HG02642 (cell line): ENCODE measurements around the gene FEM1A.
"Not testable (repeated sequence)": the region's sequence is repeated elsewhere in the genome, so short reads cannot be mapped to it uniquely, and the experiment has no call there.

Source experiments
- ATAC-seq: cut with Tn5 transposase; IDR thresholded peaks from one replicate; pipeline ENCODE4 v1.9.1; 2021; ENCODE audit warnings: mild to moderate bottlenecking; ENCODE audit not compliant: unreplicated experiment, poor library complexity

The FEM1A gene

DNA sequence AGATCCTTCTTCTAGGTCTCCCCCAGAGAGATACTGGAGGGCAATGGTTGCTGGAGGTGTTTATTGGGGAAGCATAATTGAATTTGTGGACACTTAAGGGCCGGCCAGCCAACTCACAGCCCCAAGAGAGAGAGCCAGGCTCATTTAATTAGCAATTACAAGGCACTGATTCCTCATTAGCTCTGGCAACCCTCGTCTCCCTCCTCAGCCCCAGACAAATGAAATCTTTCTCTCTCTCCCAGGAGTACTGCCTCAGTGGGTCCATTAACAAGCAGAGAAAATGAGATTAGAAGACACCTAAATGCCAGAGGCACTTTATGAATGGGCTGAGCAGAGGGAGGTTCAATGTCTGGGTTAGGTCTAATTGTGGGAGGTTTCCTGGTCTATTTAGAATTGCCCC, 19.0 kb upstream of the FEM1A start:
- ATAC-seq, result no peak

DNA sequence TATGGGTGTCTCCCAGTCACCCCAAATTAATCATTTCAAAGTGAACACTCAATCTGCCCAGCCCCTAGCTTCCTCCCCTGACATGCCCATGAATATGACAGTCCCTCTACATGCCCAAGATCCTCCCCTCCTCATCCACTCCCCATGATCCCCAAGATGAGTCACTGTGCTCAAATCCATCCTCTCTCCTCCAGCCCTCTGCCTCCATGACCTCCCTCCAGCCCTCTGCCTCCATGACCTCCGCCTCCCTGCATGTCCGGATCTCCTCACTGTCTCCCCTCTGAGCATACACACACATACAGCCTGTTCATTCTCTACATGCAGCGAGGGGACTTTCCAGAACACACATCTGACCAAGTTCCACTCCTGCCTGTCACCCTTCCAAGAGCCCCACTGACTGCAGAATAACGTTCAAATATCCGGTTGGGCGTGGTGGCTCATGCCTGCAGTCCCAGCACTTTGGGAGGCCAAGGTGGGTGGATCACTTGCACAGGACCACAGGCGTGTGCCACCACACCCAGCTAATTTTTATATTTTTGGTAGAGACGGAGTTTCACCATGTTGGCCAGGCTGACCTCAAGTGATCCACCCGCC, 18.4 kb upstream of the FEM1A start:
- no peak for ATAC-seq

DNA sequence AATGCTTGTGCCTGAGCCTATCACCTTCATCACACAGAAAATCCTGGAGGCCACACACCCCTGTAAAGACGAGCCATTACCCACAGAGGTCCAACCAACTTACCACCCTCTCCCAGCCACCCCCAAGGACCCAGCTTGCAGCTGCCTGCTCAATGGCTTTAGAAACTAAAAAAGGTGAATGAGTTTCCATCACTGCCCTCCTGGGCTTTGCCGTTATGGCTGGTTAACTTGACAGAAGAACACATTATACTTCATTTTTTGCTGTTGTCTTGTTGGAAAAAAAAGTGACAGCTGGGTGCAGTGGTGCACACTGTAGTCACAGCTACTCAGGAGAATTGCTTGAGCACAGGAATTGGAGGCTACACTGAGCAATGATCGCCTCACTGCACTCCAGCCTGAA, 17.4 kb upstream of the FEM1A start:
- ATAC-seq, result no peak

DNA sequence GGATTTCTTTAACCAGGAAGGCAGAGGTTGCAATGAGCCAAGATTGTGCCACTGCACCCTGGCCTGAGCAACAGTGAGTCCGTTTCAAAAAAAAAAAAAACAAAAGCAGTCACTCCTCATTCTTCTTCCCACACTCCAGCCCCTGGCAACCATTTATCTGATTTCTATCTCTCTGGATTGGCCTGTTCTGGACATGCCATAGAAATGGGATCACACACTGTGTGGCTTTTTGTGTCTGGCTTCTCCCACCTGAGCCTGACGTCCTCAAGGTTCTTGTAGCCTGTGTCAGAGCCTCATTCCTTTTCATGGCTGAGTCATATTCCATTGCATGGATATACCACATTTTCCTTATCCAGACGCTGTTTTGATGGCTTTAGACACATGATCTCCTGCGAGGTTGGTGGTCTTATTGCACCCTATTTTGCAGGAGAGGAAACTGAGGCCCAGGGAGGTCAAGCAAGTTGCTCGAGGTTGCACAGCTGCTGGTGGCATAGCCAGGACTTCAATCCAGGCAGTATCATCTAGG, 15.8 kb upstream of the FEM1A start:
- no peak for ATAC-seq

DNA sequence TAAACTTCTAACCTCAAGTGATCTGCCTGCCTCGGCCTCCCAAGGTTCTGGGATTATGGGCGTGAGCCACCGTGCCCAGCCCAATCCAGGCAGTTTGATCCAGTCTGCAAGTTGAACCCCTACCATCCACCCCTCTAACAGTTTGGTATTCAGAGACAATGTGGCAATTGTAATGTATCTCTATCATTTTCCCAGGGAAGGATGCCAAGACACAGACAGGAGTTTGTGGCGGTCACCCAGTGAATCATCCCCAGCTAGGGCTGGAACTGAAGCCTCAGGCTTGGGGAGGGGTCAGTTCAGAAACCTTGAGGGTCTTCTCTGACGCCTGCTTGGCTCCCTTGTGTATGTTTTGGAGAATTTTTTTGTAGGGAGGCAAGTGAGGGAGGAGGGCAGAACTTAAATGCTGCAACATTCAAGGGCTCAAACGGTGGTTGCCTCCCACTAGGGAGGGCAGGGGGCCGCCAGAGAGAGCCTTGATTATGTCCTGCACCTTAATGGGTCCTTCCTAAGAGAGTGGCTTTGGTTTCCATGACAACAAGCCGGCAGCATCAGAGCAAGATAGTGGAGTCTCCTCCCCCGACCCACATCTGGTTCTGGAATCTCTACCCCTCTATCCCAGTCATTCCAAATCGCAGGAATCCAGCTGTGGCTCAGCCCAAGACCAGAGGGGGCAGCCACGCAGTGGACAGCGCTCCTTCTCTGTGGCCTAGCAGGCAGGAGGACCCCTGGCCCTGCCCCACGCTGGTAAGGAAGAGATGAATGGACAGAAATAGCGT, 14.9 kb upstream of the FEM1A start:
- no peak for ATAC-seq

DNA sequence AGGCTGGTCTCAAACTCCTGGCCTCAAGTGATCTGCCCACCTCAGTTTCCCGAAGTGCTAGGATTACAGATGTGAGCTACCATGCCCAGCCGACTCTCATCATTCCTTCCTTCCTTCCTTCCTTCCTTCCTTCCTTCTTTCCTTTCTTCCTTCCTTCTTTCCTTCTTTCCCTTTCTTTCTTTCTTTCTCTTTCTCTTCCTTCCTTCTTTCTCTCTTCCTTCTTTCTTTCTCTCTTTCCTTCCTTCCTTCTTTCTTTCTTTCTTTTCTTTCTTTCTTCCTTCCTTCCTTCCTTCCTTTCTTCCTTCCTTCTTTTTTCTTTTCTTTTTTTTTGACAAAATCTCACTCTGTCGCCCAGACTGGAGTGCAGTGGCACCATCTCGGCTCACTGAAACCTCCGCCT, 13.4 kb upstream of the FEM1A start:
- ATAC-seq, result not testable (repeated sequence)

DNA sequence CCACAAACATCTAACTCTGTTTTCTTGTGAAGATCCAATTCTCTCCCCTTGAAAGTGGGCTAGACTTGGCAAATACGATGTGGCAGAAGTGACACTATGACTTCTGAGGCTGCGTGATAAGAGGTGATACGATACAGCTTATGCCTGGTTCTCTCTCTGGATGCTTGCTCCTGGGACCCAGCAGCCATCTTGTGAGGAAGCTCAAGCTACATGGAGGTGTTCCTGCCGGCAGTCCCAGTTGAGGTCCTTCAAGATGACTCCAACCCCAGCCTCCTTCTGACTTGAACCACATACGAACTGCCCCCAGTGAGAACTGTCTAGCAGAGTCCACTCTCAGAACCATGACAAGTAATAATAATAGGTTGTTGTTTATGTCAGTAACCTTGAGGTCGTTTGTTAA, 10.7 kb upstream of the FEM1A start:
- ATAC-seq, result no peak

DNA sequence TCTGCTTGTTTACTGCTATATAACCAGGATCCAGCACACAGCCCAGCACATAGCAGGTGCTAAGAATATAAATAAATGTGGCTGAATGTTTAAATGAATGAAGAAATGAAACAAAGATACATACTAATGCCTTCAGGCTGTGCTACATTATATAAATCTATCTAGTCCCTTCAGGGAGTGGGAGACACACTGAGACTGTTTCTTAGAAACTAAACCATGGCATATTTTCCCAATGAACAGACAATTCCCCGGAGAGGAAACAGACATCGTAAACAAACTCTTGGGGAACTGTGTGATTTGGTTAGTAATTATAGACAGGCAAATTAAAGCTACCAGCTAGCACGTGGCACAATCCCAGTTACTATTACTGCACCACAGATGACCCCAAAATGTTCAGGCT, 9.7 kb upstream of the FEM1A start:
- no peak for ATAC-seq

DNA sequence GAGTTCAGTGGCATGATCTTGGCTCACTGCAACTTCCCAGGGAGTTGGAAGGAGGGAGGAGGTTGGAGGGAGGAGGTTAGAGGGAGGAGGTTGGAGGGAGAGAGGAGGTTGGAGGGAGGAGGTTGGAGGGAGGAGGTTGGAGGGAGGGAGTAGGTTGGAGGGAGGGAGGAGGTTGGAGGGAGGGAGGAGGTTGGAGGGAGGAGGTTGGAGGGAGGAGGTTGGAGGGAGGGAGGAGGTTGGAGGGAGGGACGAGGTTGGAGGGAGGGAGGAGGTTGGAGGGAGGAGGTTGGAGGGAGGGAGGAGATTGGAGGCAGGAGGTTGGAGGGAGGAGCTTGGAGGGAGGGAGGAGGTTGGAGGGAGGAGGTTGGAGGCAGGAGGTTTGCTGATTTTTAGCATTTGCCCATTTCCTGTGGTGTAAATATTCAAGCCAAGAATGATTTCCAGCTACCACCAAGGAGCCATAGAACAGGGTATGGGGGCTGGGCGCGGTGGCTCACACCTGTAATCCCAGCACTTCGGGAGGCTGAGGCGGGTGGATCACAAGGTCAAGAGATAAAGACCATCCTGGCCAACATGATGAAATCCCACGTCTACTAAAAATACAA, 5.0 kb upstream of the FEM1A start:
- ATAC-seq, result not testable (repeated sequence)

DNA sequence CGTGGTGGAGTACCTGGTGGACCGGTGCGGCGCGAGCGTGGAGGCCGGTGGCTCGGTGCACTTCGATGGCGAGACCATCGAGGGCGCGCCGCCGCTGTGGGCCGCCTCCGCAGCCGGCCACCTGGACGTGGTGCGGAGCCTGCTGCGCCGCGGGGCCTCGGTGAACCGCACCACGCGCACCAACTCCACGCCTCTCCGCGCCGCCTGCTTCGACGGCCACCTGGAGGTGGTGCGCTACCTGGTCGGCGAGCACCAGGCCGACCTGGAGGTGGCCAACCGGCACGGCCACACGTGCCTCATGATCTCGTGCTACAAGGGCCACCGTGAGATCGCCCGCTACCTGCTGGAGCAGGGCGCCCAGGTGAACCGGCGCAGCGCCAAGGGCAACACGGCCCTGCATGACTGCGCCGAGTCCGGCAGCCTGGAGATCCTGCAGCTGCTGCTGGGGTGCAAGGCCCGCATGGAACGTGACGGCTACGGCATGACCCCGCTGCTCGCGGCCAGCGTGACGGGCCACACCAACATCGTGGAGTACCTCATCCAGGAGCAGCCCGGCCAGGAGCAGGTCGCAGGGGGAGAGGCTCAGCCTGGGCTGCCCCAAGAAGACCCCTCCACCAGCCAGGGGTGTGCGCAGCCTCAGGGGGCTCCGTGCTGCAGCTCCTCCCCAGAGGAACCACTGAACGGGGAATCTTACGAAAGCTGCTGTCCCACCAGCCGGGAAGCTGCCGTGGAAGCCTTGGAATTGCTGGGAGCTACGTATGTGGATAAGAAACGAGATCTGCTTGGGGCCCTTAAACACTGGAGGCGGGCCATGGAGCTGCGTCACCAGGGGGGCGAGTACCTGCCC, 708 bp downstream of the FEM1A start:
- ATAC-seq, result not testable (repeated sequence)

DNA sequence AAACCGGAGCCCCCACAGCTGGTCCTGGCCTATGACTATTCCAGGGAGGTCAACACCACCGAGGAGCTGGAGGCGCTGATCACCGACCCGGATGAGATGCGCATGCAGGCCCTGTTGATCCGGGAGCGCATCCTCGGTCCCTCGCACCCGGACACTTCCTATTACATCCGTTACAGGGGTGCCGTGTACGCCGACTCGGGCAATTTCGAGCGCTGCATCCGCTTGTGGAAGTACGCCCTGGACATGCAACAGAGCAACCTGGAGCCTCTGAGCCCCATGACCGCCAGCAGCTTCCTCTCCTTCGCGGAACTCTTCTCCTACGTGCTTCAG, 1.3 kb downstream of the FEM1A start:
- not testable (repeated sequence) for ATAC-seq

DNA sequence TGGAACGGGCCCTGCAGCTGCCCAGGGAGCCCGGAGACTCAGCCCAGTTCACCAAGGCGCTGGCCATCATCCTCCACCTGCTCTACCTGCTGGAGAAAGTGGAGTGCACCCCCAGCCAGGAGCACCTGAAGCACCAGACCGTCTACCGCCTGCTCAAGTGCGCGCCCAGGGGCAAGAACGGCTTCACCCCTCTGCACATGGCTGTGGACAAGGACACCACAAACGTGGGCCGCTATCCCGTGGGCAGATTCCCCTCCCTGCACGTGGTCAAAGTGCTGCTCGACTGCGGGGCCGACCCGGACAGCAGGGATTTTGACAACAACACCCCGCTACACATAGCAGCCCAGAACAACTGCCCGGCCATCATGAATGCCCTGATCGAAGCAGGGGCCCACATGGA, 1.7 kb downstream of the FEM1A start:
- not testable (repeated sequence) for ATAC-seq

DNA sequence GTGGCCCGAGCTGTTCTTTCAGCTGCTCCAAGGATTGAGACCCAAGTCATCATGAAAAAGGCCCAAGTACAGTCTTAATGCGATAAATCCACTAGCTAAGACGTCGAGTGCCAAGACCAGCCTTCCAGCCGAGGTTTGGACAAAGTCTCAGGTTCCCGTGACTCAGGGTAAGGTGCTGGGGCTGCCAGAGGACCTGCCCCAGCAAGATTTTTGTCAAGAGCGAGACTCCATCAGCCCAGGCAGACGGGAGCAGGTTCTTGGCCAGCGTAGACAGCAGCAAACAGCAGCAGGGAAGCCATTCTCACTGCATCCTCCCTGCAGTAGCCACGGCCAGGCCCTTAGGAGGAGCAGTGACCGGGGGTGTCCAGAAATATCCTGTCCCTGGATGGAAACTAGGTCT, 3.4 kb downstream of the FEM1A start:
- ATAC-seq, result no peak

DNA sequence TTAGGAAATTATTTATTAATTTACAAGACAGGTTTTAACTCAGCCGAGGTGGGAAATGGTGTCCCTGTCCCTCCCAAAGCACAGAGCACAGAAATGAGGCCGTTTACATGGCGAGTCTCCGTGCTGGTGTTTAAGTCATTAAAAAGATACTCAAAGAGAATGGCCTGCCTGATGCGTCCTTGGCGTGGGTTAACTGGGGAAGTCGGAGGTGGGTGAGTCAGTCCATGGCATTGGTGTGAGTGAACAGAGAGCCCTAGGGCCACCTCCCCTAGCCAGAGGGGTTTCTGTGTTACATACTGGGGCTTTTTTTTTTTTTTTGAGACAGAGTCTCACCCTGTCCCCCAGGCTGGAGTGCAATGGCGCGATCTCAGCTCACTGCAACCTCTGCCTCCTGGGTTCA, 3.9 kb downstream of the FEM1A start:
- no peak for ATAC-seq

DNA sequence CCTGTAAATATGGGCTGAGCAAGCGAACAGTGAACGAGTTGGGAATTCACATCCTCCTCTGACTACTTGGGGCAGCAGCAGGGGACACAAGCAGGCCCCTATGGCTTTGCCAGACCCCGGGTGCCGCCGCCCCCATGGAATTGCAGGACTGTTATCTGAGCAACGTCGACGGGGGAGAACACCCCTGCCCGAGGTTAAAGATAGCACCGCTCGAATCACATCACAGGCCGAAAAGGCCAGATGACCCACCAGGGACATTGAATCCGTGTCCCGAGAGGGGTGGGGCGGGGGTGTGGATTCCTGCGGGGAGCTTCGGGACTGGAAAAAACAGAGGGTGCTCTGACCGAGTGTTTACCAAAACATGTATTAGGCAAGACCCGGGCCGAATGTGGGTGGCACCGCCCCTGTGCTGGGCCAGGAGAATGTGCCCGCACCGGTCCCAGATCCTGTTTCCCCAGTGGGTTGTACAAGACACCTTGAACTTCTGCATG, 9.1 kb downstream of the FEM1A start:
- no peak for ATAC-seq

DNA sequence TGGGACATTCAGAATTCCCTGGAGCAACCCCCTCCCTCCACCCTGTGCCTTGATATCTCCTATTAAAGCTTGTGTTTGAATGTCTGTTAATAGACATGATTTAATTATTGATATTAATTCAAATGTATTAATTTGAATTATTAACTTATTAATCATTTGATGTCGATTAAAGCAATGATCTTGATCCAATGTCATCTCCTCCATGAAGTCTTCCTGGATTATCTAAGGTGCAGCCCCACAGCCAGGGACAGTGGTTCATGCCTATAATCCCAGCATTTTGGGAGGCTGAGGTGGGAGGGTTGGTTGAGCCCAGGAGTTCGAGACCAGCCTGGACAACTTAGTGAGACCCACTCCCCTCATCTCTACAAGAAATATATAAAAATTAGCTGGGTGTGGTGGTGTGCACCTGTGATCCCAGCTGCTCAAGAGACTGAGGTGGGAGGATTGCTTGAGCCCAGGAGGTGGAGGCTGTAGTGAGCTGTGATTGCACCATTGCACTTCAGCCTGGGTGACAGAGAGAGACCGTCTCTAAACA, 9.6 kb downstream of the FEM1A start:
- ATAC-seq, result no peak

DNA sequence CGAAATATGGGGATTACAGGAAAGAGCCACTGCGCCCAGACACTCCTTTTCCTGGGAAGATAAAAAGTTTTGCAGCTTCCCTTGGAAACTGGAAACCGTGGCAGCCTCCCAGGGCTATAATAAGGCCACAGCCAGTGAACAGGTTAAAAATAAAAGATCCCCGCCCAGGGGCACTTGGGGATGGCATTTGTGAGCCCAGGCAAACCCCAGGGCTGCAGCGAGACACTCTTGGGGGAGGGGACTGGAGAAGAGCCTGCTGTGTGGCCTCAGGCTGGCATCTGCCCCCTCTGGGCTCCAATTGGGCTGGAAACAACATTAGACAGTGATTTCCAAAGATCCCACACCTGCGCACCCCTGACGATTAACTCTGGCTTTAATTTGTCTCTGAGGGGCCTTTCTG, 11.2 kb downstream of the FEM1A start:
- no peak for ATAC-seq

DNA sequence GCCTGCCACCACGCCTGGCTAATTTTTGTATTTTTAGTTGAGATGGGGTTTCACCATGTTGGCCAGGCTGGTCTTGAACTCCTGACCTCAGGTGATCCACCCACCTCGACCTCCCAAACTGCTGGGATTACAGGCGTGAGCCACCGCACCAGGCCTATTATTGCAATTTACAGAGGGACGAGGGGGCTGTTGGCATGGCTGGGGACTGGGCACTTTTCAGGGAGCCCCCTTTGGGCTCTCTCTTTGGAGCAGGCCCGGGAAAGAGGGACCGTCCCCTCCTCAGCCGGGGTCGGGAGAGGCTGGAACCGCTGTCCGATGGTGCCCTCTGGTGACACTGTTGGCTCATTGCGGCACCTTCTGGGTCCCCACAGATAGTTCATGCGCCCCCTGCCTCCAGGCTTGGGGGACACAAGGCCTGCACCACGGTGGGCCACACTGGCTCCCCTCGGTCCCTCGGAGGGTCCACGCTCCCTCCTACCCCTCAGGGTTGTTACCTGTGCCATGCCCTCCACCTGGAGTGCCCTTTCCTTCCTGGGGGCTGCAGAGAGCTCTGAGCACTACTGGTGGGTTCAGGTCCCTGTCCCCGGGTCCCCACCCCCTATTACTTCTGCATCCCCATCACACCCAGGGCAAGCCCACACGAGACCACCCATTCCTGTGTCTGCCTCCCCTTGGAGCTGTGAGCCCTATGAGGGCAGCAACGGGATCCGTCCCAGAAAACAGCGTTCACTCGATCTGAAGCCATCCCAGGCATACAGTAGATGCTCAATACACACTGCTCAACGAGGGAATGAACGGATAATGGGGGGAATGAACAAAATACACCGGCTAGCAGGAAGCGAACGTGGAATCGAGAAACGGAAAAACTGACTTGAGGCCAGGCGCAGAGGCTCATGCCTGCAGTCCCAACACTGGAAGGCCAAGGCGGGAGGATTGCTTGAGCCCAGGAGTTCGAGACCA, 12.5 kb downstream of the FEM1A start:
- peak; percentile 50 for ATAC-seq

DNA sequence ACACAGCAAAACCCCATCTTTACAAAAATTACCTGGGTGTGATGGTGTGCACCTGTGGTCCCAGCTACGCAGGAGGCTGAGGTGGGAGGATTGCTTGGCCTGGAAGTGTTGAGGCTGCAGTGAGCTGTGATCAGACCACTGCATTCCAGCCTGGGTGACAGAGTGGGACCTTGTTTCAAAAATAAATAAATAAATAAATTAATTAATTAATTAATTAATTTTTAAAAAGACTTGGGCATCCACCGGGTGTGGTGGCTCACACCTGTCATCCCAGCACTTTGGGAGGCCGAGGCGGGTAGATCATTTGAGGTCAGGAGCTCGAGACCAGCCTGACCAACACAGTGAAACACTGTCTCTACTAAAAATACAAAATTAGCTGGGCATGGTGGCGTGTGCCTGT, 13.6 kb downstream of the FEM1A start:
- ATAC-seq, result not testable (repeated sequence)
